K562 (cell line): ENCODE measurements around the gene TMEM107. TPM values are rescaled to one million over a fixed set of nuclear protein-coding genes. Genes with fewer than 3 reads are reported as not detected.

Source experiments
- ARID1B ChIP-seq: fragments of 450-650 bp; IDR thresholded peaks from 2 replicates; pipeline ENCODE4 v1.6.1; 2016; ENCODE audit warnings: antibody characterized with exemption, mild to moderate bottlenecking, inconsistent platforms
- CBFA2T2 ChIP-seq: fragments of 450-650 bp; conservative IDR thresholded peaks from 2 replicates; pipeline ENCODE4 v1.6.1; 2017; ENCODE audit warnings: mild to moderate bottlenecking
- CHD2 ChIP-seq: IDR thresholded peaks from 2 replicates; pipeline ENCODE4 v1.6.1; 2011; ENCODE audit warnings: low read depth, low read length
- CREBBP ChIP-seq: IDR thresholded peaks from one replicate; pipeline ENCODE4 v1.6.1; 2012; ENCODE audit warnings: low read depth, mild to moderate bottlenecking, control low read depth, inconsistent platforms, low read length
- FOXA1 ChIP-seq: fragments of 450-650 bp; IDR thresholded peaks from 2 replicates; pipeline ENCODE4 v1.6.1; 2016; ENCODE audit warnings: mild to moderate bottlenecking, borderline replicate concordance
- GTF2F1 ChIP-seq: IDR thresholded peaks from 2 replicates; pipeline ENCODE4 v1.6.1; 2011; ENCODE audit warnings: low read depth, low read length, improper control_type of control experiment
- HDAC8 ChIP-seq: fragments of 450-650 bp; IDR thresholded peaks from 2 replicates; pipeline ENCODE4 v1.6.1; 2016; ENCODE audit warnings: mild to moderate bottlenecking, missing genetic modification characterization, moderate library complexity, missing compliant biosample characterization
- JUNB ChIP-seq: fragments of 450-650 bp; formaldehyde crosslinking; conservative IDR thresholded peaks from 2 replicates; pipeline ENCODE4 v1.4.0; 2020; ENCODE audit warnings: mild to moderate bottlenecking
- KLF10 ChIP-seq: fragments of 250-450 bp; sonication (Bioruptor Pico); IDR thresholded peaks from 2 replicates; pipeline ENCODE4 v1.6.1; 2021; ENCODE audit warnings: matching md5 sums
- KLF16 ChIP-seq: IDR thresholded peaks from 2 replicates; pipeline ENCODE4 v1.6.1; 2016; ENCODE audit warnings: antibody characterized with exemption
- MCM3 ChIP-seq: fragments of 450-650 bp; IDR thresholded peaks from 2 replicates; pipeline ENCODE4 v1.6.1; 2016
- MCM7 ChIP-seq, 2 experiments: fragments of 450-650 bp; IDR thresholded peaks; 2 replicates each; pipeline ENCODE4 v1.6.1; 2016 to 2018
- NFE2 ChIP-seq: IDR thresholded peaks from 2 replicates; pipeline ENCODE4 v1.6.1; 2014; ENCODE audit warnings: antibody characterized with exemption, low read depth
- RAD21 ChIP-seq, 2 experiments: fragments of 250-450 bp in 1 of 2; fragments of 450-650 bp in 1 of 2; sonication (Bioruptor Pico) in 1 of 2; formaldehyde crosslinking in 1 of 2; IDR thresholded peaks in 1 of 2; conservative IDR thresholded peaks in 1 of 2; 2 replicates each; pipeline versions ENCODE4 v1.4.0 to v1.8.0; 2020 to 2022; ENCODE audit warnings: mild to moderate bottlenecking in 2 of 2, moderate library complexity in 1 of 2
- RNF2 ChIP-seq: sonication (generic); IDR thresholded peaks from 2 replicates; pipeline ENCODE4 v1.6.1; 2016
- SLC30A9 ChIP-seq: fragments of 250-450 bp; sonication (Bioruptor Pico); IDR thresholded peaks from 2 replicates; pipeline ENCODE4 v1.8.0; 2022; ENCODE audit warnings: mild to moderate bottlenecking, moderate library complexity
- SP1 ChIP-seq: sonication (generic); formaldehyde crosslinking; IDR thresholded peaks from 2 replicates; pipeline ENCODE4 v1.8.1; 2022; ENCODE audit warnings: mild to moderate bottlenecking, missing genetic modification reagents
- TAF9B ChIP-seq: fragments of 450-650 bp; IDR thresholded peaks from 2 replicates; pipeline ENCODE4 v1.6.1; 2018; ENCODE audit warnings: mild to moderate bottlenecking; ENCODE audit not compliant: partially characterized antibody
- TEAD1 ChIP-seq, 2 experiments: fragments of 450-650 bp in 1 of 2; sonication (generic) in 1 of 2; formaldehyde crosslinking; IDR thresholded peaks; 2 replicates each; pipeline versions ENCODE4 v1.4.0 to v1.8.0; 2020 to 2022; ENCODE audit warnings: mild to moderate bottlenecking in 2 of 2, missing genetic modification reagents in 1 of 2
- XRCC4 ChIP-seq: IDR thresholded peaks from one replicate; pipeline ENCODE4 v1.6.1; 2011; ENCODE audit not compliant: insufficient read depth, insufficient read length; ENCODE audit errors: extremely low read depth
- ZC3H11A ChIP-seq: IDR thresholded peaks from 2 replicates; pipeline ENCODE4 v1.6.1; 2012; ENCODE audit warnings: low read depth, low read length, improper control_type of control experiment
- ZNF134 ChIP-seq: fragments of 250-450 bp; sonication (Bioruptor Pico); conservative IDR thresholded peaks from 2 replicates; pipeline ENCODE4 v1.4.0; 2020
- ZNF785 ChIP-seq: fragments of 250-450 bp; sonication (Bioruptor Pico); IDR thresholded peaks from 2 replicates; pipeline ENCODE4 v1.4.0; 2020; ENCODE audit warnings: mild to moderate bottlenecking
- ZSCAN32 ChIP-seq: fragments of 450-650 bp; formaldehyde crosslinking; IDR thresholded peaks from 2 replicates; pipeline ENCODE4 v1.4.0; 2020; ENCODE audit warnings: mild to moderate bottlenecking, moderate library complexity
- polyA plus RNA-seq, 8 experiments: library from polyadenylated mRNA; depleted of rRNA in 4 of 8; stranded (reverse) in 5 of 8; unstranded in 3 of 8; fragments of >200 nt; fragmentation: Nextera tagmentation in 2 of 8; fragmentation: Illumina TruSeq in 1 of 8; extraction: Ambion mirVana in 2 of 8; extraction: Trizol in 1 of 8; gene quantifications; 2 replicates each; pipeline versions ENCODE4 v1.2.1 to v1.2.3, GENCODE V29; 2011 to 2014; ENCODE audit warnings: inconsistent platforms in 1 of 8, missing spikeins in 1 of 8
- total RNA-seq, 7 experiments: library from RNA; depleted of rRNA in 6 of 7; stranded (reverse); fragments of >200 nt in 6 of 7; fragmentation: Illumina TruSeq in 2 of 7; extraction: Trizol in 2 of 7; gene quantifications; 2 replicates each; pipeline versions ENCODE4 v1.2.1 to v1.2.3, GENCODE V29; 2011 to 2021; ENCODE audit warnings: low replicate concordance in 1 of 7
- TF ChIP-seq, protein P1 (sequence below): fragments of 450-650 bp; IDR thresholded peaks from 2 replicates; pipeline ENCODE4 v1.6.1; 2017; ENCODE audit warnings: antibody characterized with exemption, mild to moderate bottlenecking
- TF ChIP-seq, protein P2 (sequence below): fragments of 250-450 bp; sonication (Bioruptor Pico); IDR thresholded peaks from 2 replicates; pipeline ENCODE4 v1.8.0; 2021; ENCODE audit warnings: moderate library complexity, mild to moderate bottlenecking, inconsistent platforms

The TMEM107 gene
- total and polyA plus RNA-seq, 9 of the 15 experiments (the other 6 are each of a cell fraction or from before 2014, with no cell fraction given) = 7.1 to 26.2 (median 16.9) TPM

DNA sequence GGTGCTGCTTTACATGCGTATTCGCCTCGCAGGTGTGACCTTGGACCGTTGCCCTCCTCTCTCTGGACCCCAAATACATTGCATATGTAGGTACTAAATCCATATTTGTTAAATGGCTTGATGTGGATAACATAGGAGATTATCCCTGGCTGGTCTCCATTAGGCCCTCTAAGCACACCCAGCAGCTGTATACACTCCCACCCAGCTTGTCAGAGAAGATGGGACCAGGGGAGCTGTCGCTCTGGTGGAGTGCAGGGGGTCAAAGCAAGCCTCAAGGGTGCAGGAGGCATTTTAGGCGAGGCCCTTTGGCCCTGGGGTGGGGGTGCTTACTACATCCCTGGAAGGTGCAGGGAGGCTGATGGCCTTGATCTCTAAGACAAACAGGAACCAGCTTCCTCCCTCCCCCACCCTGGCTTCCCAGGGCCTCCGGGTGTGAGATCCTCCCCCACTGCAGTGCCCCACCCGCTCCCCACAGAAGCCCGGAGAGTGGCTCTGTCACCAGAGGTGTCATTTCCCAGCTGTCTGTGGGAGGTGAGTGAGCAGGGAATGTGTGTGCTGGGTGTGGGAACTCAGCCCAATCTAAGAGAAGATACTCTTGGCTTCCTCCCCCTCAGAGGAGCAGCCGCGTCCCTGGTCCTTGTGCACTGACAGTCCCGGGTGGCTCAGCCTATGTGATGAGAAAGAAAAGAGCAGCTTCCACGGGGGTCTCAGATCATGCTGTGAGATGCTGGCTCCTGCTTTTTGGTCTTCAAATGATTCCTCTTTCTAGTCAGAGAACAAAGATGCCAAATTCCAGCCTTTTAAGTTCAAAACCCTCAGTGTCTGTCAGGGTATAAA is 12.0 kb downstream of the TMEM107 start (continued):
- TF ChIP-seq, protein P1, sequence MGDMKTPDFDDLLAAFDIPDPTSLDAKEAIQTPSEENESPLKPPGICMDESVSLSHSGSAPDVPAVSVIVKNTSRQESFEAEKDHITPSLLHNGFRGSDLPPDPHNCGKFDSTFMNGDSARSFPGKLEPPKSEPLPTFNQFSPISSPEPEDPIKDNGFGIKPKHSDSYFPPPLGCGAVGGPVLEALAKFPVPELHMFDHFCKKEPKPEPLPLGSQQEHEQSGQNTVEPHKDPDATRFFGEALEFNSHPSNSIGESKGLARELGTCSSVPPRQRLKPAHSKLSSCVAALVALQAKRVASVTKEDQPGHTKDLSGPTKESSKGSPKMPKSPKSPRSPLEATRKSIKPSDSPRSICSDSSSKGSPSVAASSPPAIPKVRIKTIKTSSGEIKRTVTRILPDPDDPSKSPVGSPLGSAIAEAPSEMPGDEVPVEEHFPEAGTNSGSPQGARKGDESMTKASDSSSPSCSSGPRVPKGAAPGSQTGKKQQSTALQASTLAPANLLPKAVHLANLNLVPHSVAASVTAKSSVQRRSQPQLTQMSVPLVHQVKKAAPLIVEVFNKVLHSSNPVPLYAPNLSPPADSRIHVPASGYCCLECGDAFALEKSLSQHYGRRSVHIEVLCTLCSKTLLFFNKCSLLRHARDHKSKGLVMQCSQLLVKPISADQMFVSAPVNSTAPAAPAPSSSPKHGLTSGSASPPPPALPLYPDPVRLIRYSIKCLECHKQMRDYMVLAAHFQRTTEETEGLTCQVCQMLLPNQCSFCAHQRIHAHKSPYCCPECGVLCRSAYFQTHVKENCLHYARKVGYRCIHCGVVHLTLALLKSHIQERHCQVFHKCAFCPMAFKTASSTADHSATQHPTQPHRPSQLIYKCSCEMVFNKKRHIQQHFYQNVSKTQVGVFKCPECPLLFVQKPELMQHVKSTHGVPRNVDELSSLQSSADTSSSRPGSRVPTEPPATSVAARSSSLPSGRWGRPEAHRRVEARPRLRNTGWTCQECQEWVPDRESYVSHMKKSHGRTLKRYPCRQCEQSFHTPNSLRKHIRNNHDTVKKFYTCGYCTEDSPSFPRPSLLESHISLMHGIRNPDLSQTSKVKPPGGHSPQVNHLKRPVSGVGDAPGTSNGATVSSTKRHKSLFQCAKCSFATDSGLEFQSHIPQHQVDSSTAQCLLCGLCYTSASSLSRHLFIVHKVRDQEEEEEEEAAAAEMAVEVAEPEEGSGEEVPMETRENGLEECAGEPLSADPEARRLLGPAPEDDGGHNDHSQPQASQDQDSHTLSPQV = 0 out of 2 replicates have a peak, but pooled peaks have one; percentile 68
- peak; percentile 65 for TF ChIP-seq TAF9B
- peak; percentile 38; the same call in 1 of the 2 replicates for TF ChIP-seq CBFA2T2
- peak in 1 of 2 experiments; percentile 20; a peak in 1 of 4 replicates for TF ChIP-seq RAD21 (CRISPR knock-in tag; conservative IDR thresholded peaks at IDR 0.05 in 1 of 2, IDR thresholded peaks at IDR 0.05 in 1 of 2)
- no peak for TF ChIP-seq KLF10
- TF ChIP-seq KLF16 = peak; percentile 75
- no peak for TF ChIP-seq FOXA1
- TF ChIP-seq SLC30A9 = no peak
- TF ChIP-seq MCM3 = no peak
- TF ChIP-seq ZSCAN32 = no peak
- TF ChIP-seq ZNF134 = no peak
- TF ChIP-seq CREBBP = no peak
- peak in 1 of 2 experiments; percentile 85; a peak in 2 of 4 replicates for TF ChIP-seq TEAD1 (CRISPR knock-in tag; IDR thresholded peaks at IDR 0.05)
- no peak for TF ChIP-seq HDAC8 (tag)
- TF ChIP-seq ZNF785 = no peak
- TF ChIP-seq SP1 (CRISPR knock-in tag) = 0 out of 2 replicates have a peak, but pooled peaks have one; percentile 32
- TF ChIP-seq RNF2 = peak; percentile 93
- TF ChIP-seq JUNB = no peak
- TF ChIP-seq XRCC4 = no peak
- no peak for TF ChIP-seq CHD2
- no peak for TF ChIP-seq MCM7 (IDR thresholded peaks at IDR 0.05)
- no peak for TF ChIP-seq GTF2F1
- TF ChIP-seq, protein P2, sequence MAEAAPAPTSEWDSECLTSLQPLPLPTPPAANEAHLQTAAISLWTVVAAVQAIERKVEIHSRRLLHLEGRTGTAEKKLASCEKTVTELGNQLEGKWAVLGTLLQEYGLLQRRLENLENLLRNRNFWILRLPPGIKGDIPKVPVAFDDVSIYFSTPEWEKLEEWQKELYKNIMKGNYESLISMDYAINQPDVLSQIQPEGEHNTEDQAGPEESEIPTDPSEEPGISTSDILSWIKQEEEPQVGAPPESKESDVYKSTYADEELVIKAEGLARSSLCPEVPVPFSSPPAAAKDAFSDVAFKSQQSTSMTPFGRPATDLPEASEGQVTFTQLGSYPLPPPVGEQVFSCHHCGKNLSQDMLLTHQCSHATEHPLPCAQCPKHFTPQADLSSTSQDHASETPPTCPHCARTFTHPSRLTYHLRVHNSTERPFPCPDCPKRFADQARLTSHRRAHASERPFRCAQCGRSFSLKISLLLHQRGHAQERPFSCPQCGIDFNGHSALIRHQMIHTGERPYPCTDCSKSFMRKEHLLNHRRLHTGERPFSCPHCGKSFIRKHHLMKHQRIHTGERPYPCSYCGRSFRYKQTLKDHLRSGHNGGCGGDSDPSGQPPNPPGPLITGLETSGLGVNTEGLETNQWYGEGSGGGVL (CRISPR knock-in tag) = no peak
- peak; percentile 65; the same call in 1 of the 2 replicates for TF ChIP-seq ARID1B
- no peak for TF ChIP-seq ZC3H11A
- TF ChIP-seq NFE2 = 0 out of 2 replicates have a peak, but pooled peaks have one; percentile 6
